Neural progenitor cell (in vitro differentiated cells): ENCODE results near the gene VCAN.

Experiments
- EZH2 ChIP-seq: fragments of 200-600 bp; sonication (generic); IDR thresholded peaks from 2 replicates; pipeline ENCODE4 v1.6.1; 2017; ENCODE audit warnings: antibody characterized with exemption, mild to moderate bottlenecking, moderate library complexity
- TF ChIP-seq, protein P1 (sequence below): fragments of 200-600 bp; sonication (generic); IDR thresholded peaks from 2 replicates; pipeline ENCODE4 v1.5.1; 2017; ENCODE audit warnings: antibody characterized with exemption, mild to moderate bottlenecking

DNA sequence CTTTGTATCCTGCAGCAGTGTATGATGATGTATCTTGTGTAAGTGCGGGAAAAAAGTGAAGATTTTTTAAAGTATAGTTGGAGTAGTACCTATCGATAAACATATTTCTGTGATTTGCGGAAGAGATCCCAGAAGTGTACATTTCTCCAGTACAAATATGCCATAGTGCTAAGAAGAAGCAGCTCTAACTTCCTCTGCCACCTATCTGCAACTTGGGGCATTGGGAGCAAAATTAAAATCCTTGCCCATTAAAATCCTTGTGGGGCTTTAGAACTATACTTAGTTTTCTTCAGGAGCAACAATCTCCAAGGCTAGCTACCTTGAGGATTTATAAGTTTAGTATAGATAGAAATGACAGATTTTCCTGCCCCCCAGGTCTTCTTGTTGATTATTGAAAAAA is 123.7 kb downstream of the VCAN start:
- TF ChIP-seq, protein P1, sequence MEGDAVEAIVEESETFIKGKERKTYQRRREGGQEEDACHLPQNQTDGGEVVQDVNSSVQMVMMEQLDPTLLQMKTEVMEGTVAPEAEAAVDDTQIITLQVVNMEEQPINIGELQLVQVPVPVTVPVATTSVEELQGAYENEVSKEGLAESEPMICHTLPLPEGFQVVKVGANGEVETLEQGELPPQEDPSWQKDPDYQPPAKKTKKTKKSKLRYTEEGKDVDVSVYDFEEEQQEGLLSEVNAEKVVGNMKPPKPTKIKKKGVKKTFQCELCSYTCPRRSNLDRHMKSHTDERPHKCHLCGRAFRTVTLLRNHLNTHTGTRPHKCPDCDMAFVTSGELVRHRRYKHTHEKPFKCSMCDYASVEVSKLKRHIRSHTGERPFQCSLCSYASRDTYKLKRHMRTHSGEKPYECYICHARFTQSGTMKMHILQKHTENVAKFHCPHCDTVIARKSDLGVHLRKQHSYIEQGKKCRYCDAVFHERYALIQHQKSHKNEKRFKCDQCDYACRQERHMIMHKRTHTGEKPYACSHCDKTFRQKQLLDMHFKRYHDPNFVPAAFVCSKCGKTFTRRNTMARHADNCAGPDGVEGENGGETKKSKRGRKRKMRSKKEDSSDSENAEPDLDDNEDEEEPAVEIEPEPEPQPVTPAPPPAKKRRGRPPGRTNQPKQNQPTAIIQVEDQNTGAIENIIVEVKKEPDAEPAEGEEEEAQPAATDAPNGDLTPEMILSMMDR, result peak; percentile 22
- TF ChIP-seq EZH2, result no peak
